HFFc6 (cell line): ENCODE results near the gene AOX1. TPM values are rescaled to one million over a fixed set of nuclear protein-coding genes. Genes with fewer than 3 reads are reported as not detected.

Experiments used
- DNase-seq: peaks from one replicate; pipeline ENCODE4 v3.0.0-alpha.2; 2018
- H3K27ac Mint-ChIP-seq: 2 replicates; pipeline ENCODE4 v1.8.0; 2020; ENCODE audit warnings: mild to moderate bottlenecking, mixed read lengths
- H3K27me3 Mint-ChIP-seq: 2 replicates; pipeline ENCODE4 v1.8.0; 2021; ENCODE audit warnings: mild to moderate bottlenecking, moderate library complexity, mixed read lengths; ENCODE audit not compliant: insufficient read depth
- H3K36me3 Mint-ChIP-seq: 2 replicates; pipeline ENCODE4 v1.8.0; 2021; ENCODE audit warnings: low read depth, mixed read lengths
- H3K4me1 Mint-ChIP-seq: 2 replicates; pipeline ENCODE4 v1.8.0; 2020; ENCODE audit warnings: low read depth, mixed read lengths
- H3K4me3 Mint-ChIP-seq: 2 replicates; pipeline ENCODE4 v1.8.0; 2020; ENCODE audit warnings: mild to moderate bottlenecking, moderate library complexity, mixed read lengths
- H3K9me3 Mint-ChIP-seq: 2 replicates; pipeline ENCODE4 v1.8.0; 2020; ENCODE audit warnings: mild to moderate bottlenecking, mixed read lengths
- total RNA-seq, 6 experiments: library from RNA; stranded (reverse); fragmentation: NEBNext Ultra II Directional; extraction: Animal tissue kit (Norgen Biotek cat#: 25700); gene quantifications; 2 replicates in 1 of 6; 3 replicates in 5 of 6; pipeline ENCODE4 v1.2.3, GENCODE V29; 2021
- TF ChIP-seq, protein P1 (sequence below): fragments of 200-600 bp; sonication (generic); IDR thresholded peaks from 2 replicates; pipeline ENCODE4 v1.5.0; 2021; ENCODE audit warnings: antibody characterized with exemption, mild to moderate bottlenecking

AOX1 gene
- total RNA-seq, 6 experiments from 2014 or later = 46.7 to 71.7 (median 62.1) TPM

DNA sequence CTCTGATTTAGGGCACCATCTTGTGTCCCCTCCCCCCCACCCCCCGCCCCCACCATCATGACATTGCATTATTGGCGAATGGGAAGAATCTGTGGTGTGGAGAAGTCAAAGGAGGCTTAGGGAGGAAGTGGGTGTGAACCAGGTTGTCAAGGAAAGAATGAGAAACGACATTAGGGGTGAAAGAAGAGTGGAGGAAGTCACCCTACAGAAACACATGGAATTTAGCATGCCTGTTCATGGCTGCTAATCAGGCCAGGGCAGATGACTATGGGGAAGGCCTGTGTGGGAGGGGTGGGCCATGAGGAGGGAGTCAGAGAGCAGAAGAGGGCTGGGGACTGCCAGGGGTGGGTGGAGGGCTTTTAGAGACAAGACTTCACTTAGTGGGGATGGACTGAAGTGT is 81.6 kb downstream of the AOX1 start:
- no peak overlapping the region for H3K27ac Mint-ChIP-seq
- TF ChIP-seq, protein P1, sequence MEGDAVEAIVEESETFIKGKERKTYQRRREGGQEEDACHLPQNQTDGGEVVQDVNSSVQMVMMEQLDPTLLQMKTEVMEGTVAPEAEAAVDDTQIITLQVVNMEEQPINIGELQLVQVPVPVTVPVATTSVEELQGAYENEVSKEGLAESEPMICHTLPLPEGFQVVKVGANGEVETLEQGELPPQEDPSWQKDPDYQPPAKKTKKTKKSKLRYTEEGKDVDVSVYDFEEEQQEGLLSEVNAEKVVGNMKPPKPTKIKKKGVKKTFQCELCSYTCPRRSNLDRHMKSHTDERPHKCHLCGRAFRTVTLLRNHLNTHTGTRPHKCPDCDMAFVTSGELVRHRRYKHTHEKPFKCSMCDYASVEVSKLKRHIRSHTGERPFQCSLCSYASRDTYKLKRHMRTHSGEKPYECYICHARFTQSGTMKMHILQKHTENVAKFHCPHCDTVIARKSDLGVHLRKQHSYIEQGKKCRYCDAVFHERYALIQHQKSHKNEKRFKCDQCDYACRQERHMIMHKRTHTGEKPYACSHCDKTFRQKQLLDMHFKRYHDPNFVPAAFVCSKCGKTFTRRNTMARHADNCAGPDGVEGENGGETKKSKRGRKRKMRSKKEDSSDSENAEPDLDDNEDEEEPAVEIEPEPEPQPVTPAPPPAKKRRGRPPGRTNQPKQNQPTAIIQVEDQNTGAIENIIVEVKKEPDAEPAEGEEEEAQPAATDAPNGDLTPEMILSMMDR = no peak
- no peak for DNase-seq
- no peaks in the 10 kb centered on the region for H3K9me3 Mint-ChIP-seq
- peaks cover 40% of the 10 kb centered on the region for H3K36me3 Mint-ChIP-seq
- no peaks in the 10 kb centered on the region; the same call in 1 of the 2 replicates for H3K27me3 Mint-ChIP-seq
- H3K4me3 Mint-ChIP-seq = no peak overlapping the region
- peaks cover 23% of the 10 kb centered on the region for H3K4me1 Mint-ChIP-seq

GRCh38 chr2:200668478-200668877 is 82.7 kb downstream of the AOX1 start:
- H3K27me3 Mint-ChIP-seq = no peaks in the 10 kb centered on the region; the same call in 1 of the 2 replicates
- no peak overlapping the region for H3K4me3 Mint-ChIP-seq
- peaks cover 13% of the 10 kb centered on the region for H3K4me1 Mint-ChIP-seq
- H3K27ac Mint-ChIP-seq = no peak overlapping the region
- no peak for DNase-seq
- TF ChIP-seq, protein P1 = no peak
- no peaks in the 10 kb centered on the region for H3K9me3 Mint-ChIP-seq
- peaks cover 40% of the 10 kb centered on the region for H3K36me3 Mint-ChIP-seq

DNA sequence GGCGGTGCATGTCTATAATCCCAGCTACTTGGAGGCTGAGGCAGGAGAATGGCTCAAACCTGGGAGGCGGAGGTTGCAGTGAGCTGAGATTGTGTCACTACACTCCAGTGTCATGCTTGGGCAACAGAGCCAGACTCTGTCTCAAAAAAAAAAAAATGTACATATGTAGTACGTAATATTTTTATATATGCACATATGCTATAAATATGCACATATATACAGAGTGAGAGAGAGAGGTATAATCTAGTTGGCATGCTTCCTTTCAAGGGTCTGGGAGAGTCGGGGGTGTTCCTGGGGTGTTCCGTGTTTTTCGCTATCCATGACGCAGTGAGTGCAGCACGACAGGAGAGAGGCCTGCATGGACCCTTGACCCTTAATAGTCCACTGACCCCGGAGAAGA is 83.5 kb downstream of the AOX1 start:
- H3K27ac Mint-ChIP-seq = no peak overlapping the region
- no peak for DNase-seq
- H3K4me1 Mint-ChIP-seq = peaks cover 8% of the 10 kb centered on the region; the same call in 1 of the 2 replicates
- peaks cover 39% of the 10 kb centered on the region for H3K36me3 Mint-ChIP-seq
- H3K9me3 Mint-ChIP-seq = no peaks in the 10 kb centered on the region
- TF ChIP-seq, protein P1 = no peak
- no peak overlapping the region for H3K4me3 Mint-ChIP-seq
- no peaks in the 10 kb centered on the region; the same call in 1 of the 2 replicates for H3K27me3 Mint-ChIP-seq

- H3K36me3 Mint-ChIP-seq = peaks cover 32% of the 10 kb centered on the region
These were observed 84.5 kb downstream of the AOX1 start for GRCh38 chr2:200670313-200670712.

DNA sequence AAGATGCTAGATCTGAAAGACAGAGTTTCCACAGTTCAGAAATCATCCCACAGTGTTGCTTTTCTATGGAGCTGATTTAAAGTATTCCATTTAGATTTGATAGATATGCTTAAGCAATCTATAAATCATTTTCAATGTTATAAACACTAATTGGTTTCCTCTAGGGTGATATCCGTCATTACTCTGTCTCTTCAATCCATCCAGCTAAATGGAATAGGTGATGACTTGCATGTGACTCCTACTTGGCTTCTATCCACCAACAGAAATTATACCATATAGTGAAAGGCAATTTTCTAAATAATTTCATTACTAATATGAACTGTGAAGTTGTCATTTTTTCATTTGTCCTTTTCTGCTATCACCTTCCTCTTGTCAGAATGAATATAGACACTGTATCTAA is 84.9 kb downstream of the AOX1 start:
- no peak for DNase-seq
- Mint-ChIP-seq H3K4me1 (peaks cover 4% of the 10 kb centered on the region; the same call in 1 of the 2 replicates), H3K27me3 (no peaks in the 10 kb centered on the region; the same call in 1 of the 2 replicates), H3K4me3 (no peak overlapping the region), H3K9me3 (no peaks in the 10 kb centered on the region), H3K27ac (no peak overlapping the region), H3K36me3 (peaks cover 28% of the 10 kb centered on the region)
- TF ChIP-seq, protein P1 = no peak

More at GRCh38 chr2:200670313-200670712, 84.5 kb downstream of the AOX1 start:
- Mint-ChIP-seq H3K27me3 (no peaks in the 10 kb centered on the region; the same call in 1 of the 2 replicates), H3K4me1 (peaks cover 8% of the 10 kb centered on the region; the same call in 1 of the 2 replicates), H3K9me3 (no peaks in the 10 kb centered on the region), H3K27ac (no peak overlapping the region), H3K4me3 (no peak overlapping the region)
- TF ChIP-seq, protein P1 = no peak
- no peak for DNase-seq
